ENCODE measurements around the gene RDX.

DNA sequence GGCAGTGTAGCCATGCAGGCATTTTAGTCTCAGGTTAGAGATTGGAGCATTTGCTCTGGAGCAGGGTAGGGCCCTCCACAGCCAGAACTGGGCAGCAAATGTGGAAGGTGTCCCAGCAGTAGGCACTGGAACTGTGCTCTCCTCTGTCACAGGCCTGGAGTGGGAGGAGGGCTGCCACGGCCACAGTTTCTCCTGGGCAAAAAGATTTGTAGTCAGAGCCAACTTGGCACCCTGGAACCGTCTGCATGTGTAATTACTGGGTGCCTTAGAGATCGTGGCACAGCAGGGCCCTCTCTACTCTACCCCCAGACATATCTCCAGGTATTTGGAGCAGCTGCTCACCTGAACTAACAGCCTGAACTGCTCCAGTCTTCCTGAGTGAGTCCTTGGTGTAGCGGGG is 109.5 kb downstream of the RDX start:
- TF ChIP-seq, protein P1, sequence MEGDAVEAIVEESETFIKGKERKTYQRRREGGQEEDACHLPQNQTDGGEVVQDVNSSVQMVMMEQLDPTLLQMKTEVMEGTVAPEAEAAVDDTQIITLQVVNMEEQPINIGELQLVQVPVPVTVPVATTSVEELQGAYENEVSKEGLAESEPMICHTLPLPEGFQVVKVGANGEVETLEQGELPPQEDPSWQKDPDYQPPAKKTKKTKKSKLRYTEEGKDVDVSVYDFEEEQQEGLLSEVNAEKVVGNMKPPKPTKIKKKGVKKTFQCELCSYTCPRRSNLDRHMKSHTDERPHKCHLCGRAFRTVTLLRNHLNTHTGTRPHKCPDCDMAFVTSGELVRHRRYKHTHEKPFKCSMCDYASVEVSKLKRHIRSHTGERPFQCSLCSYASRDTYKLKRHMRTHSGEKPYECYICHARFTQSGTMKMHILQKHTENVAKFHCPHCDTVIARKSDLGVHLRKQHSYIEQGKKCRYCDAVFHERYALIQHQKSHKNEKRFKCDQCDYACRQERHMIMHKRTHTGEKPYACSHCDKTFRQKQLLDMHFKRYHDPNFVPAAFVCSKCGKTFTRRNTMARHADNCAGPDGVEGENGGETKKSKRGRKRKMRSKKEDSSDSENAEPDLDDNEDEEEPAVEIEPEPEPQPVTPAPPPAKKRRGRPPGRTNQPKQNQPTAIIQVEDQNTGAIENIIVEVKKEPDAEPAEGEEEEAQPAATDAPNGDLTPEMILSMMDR (conservative IDR thresholded peaks at IDR 0.05 in 1 of 2, IDR thresholded peaks at IDR 0.05 in 1 of 2; ENCODE audit: low read depth in 1 of 2, low read length in 2 of 2), result no peak
- no peak for TF ChIP-seq EZH2 (IDR thresholded peaks at IDR 0.05; ENCODE audit: low read length, missing control alignments)

Data from fibroblast of lung (primary cell).